B cell (primary cell): Measurements from ENCODE around the gene UBE2G2.

Source experiments
- CTCF ChIP-seq: fragments of 200-600 bp; IDR thresholded peaks from one replicate; pipeline ENCODE4 v1.8.0; 2022; ENCODE audit warnings: antibody characterized with exemption, mild to moderate bottlenecking
- EZH2 ChIP-seq: IDR thresholded peaks from 2 replicates; pipeline ENCODE4 v1.6.1; 2012; ENCODE audit warnings: borderline replicate concordance, low read depth, mild to moderate bottlenecking, moderate library complexity, low read length; ENCODE audit not compliant: insufficient read depth, poor library complexity, severe bottlenecking

GRCh38 chr21:44800103-44800502 lies 1.5 kb downstream of the UBE2G2 start:
- TF ChIP-seq CTCF (no peak), EZH2 (no peak)
